ENCODE measurements around the gene ATP8A2.
A peak's percentile ranks its signal among the peaks of the same experiment; 100 is the strongest.

ATP8A2 gene

GRCh38 chr13:26046639-26047038 lies 674.9 kb downstream of the ATP8A2 start:
- no peak for DNase-seq (ENCODE audit: low spot score)
- TF ChIP-seq CTCF (IDR thresholded peaks at IDR 0.05; ENCODE audit: borderline replicate concordance, control extremely low read depth, extremely low read depth, insufficient read depth, missing control alignments), result no peak
- in situ Hi-C loops (cut with MboI; ENCODE audit: low sequenced_read_pairs, unreplicated experiment), result no loop called here

GRCh38 chr13:26047040-26047439 lies 675.3 kb downstream of the ATP8A2 start:
- no peak for TF ChIP-seq CTCF (IDR thresholded peaks at IDR 0.05; ENCODE audit: borderline replicate concordance, control extremely low read depth, extremely low read depth, insufficient read depth, missing control alignments)
- no peak for DNase-seq (ENCODE audit: low spot score)
- in situ Hi-C loops (cut with MboI; ENCODE audit: low sequenced_read_pairs, unreplicated experiment), result no loop called here

- no peak for DNase-seq (ENCODE audit: low spot score)
- in situ Hi-C loops (cut with MboI; ENCODE audit: low sequenced_read_pairs, unreplicated experiment), result no loop called here
- no peak for TF ChIP-seq CTCF (IDR thresholded peaks at IDR 0.05; ENCODE audit: borderline replicate concordance, control extremely low read depth, extremely low read depth, insufficient read depth, missing control alignments)
Observed at GRCh38 chr13:26048741-26049140, 677.0 kb downstream of the ATP8A2 start.

GRCh38 chr13:26050568-26051230 lies 678.9 kb downstream of the ATP8A2 start:
- in situ Hi-C loops (cut with MboI; ENCODE audit: low sequenced_read_pairs, unreplicated experiment), result no loop called here
- no peak for TF ChIP-seq CTCF (IDR thresholded peaks at IDR 0.05; ENCODE audit: borderline replicate concordance, control extremely low read depth, extremely low read depth, insufficient read depth, missing control alignments)
- no peak for DNase-seq (ENCODE audit: low spot score)

GRCh38 chr13:26051231-26051656 lies 679.5 kb downstream of the ATP8A2 start:
- in situ Hi-C loops (cut with MboI; ENCODE audit: low sequenced_read_pairs, unreplicated experiment), result no loop called here
- TF ChIP-seq CTCF (IDR thresholded peaks at IDR 0.05; ENCODE audit: borderline replicate concordance, control extremely low read depth, extremely low read depth, insufficient read depth, missing control alignments), result no peak
- no peak for DNase-seq (ENCODE audit: low spot score)

- DNase-seq (ENCODE audit: low spot score), result peak; percentile 46
- in situ Hi-C loops (cut with MboI; ENCODE audit: low sequenced_read_pairs, unreplicated experiment), result no loop called here
- no peak for TF ChIP-seq CTCF (IDR thresholded peaks at IDR 0.05; ENCODE audit: borderline replicate concordance, control extremely low read depth, extremely low read depth, insufficient read depth, missing control alignments)
Observed at GRCh38 chr13:26051657-26052311, 680.0 kb downstream of the ATP8A2 start, which contains the start of gene SHISA2. SHISA2 (minus strand) TSS chr13:26052016; CDS start chr13:26050975, 1,041 bp downstream.
